Measurements from ENCODE around the gene SPTBN5.

Gene SPTBN5

GRCh38 chr15:41821831-41822230 is 72.0 kb downstream of the SPTBN5 start:
- DNase-seq = no peak

DNA sequence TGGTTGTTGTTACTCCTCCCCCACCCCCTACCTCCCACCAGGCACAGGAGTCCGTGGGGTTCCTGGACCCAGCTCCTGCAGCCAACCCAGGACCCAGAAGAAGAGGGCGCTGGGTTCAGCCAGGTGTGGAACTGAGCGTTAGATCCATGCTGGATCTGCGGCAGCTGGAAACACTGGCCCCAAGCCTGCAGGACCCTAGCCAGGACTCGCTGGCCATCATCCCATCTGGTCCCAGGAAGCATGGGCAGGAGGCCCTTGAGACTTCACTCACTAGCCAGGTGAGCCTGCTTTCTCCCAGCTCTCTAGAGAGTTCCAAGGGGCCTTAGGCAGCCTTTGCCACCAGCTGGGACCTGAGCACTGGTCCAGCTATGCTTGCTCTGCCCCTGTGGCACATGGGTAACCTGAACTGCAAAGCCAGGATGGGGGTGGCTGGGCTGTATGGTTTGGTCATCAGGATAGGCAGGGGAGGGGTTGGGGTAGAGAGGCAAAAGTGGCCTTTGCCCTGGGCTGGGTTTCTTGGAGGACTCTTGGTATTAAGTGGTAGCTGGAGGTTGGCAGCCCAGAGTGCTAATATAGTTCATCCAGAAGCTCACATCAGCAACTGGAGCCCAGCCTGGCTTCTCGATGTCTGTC is 72.9 kb downstream of the SPTBN5 start:
- no peak for DNase-seq

GRCh38 chr15:41819455-41820050 is 74.3 kb downstream of the SPTBN5 start:
- DNase-seq = no peak

DNA sequence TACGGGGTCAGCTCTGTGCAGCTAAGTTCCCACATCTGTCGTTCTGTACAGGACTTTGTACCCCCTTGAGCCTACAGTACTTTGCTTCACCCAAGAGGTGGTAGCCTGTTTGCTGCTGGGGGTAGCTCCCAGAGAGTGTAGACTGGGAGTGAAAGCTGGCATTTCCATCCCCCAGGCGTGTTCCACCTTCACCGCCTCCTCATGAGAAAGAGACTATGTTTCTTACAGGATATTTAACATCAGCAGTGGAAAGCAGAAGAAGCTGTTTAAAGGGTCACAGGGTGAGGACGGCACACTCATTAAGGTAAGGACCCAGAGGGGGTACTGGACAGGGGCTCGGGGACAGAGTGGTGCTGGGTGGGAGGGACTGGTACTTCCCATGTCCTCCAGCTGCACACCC is 76.1 kb downstream of the SPTBN5 start:
- no peak for DNase-seq

- no peak for DNase-seq
Measured at GRCh38 chr15:41817327-41817726, 76.5 kb downstream of the SPTBN5 start.

DNA sequence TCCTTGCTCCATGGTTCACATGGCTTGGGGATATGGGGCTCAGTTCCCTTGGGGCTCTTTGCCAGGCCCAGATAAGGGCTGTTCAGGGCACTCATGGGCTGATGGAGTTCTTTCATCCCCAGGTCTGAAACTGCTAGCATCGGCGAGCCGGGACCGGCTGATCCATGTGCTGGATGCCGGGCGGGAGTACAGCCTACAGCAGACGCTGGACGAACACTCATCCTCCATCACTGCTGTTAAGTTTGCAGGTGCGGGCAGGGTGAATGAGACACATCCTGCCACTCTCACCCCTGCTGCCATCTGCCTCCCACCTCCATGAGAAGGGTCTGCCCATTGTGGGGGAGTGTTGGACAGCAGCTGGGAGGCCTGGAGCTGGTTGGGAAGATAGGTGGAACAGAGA is 77.1 kb downstream of the SPTBN5 start:
- DNase-seq = no peak

DNA sequence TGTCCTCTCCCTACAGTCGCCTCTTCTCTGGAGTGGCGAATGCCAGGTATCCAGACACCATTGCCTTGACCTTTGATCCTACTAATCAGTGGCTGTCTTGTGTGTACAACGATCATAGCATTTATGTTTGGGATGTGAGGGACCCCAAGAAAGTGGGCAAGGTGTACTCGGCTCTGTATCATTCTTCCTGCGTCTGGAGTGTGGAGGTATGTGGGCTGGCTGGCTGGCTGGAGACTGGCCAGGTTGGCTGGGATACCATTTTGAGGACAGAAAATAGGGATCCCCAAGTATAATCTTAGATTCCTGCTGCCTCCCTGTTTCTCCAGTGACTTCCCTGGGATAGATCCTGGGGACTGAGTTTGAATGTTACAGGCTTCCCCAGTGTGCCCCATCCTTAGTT is 79.3 kb downstream of the SPTBN5 start:
- no peak for DNase-seq

GRCh38 chr15:41813426-41813825 is 80.4 kb downstream of the SPTBN5 start:
- no peak for DNase-seq

DNA sequence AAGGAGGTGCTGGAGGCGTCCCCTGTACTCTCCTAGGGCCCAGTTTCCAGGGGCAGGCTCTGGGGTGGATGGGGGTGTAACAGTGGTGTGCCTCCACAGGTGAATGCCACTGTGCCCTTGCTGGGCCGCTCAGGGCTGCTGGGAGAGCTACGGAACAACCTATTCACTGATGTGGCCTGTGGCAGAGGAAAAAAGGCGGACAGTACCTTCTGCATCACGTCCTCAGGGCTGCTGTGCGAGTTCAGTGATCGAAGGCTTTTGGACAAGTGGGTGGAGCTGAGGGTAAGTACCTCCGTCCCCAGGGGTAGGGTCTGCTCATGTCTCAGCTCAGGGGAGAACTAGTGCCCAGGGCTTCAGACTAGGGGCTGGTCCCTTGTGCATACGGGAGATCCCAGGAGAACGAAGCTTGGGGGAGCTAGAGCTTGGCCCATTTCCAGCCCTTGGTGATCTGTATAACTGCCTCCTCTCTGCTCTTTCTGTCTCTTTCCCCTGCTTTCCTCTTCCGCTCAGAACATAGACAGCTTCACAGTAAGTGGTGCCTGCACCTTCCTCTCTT is 81.0 kb downstream of the SPTBN5 start:
- no peak for DNase-seq

GRCh38 chr15:41811432-41812195 is 82.2 kb downstream of the SPTBN5 start:
- DNase-seq = peak; percentile 42

DNA sequence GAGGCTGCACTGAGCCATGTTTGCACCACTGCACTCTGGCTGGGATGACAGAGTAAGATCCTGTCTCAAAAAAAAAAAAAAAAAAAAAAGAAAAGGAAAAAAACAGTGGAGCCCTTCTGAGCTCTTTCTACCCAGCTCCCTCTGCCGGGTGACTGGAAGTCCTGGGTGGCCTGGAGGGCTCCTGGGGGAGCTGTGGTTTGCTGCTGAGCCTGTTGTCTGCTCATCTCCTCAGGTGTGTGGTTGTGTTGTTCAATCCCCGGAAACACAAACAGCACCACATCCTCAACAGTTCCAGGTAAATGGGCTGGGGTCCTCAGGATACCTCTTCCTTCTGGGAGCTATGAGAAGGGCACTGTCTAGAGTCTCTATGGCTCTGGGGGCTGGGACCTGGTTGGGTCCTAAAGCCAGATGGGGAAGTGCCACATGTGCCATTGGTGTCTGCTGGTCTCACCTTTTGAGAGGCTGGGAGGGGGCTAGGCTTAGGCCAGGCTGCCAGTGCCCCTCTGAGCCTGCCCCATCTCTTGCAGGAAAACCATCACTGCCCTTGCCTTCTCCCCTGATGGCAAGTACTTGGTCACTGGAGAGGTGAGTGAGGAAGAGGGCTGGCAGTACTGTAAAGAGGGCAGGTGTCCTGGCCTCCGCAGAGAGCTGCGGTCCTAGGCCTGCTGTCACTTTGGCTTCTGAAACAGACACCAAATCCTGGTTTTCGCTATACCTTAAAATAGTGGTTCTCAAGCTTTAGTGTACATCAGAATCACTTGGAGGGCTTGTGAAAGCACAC is 83.0 kb downstream of the SPTBN5 start:
- DNase-seq = no peak

DNA sequence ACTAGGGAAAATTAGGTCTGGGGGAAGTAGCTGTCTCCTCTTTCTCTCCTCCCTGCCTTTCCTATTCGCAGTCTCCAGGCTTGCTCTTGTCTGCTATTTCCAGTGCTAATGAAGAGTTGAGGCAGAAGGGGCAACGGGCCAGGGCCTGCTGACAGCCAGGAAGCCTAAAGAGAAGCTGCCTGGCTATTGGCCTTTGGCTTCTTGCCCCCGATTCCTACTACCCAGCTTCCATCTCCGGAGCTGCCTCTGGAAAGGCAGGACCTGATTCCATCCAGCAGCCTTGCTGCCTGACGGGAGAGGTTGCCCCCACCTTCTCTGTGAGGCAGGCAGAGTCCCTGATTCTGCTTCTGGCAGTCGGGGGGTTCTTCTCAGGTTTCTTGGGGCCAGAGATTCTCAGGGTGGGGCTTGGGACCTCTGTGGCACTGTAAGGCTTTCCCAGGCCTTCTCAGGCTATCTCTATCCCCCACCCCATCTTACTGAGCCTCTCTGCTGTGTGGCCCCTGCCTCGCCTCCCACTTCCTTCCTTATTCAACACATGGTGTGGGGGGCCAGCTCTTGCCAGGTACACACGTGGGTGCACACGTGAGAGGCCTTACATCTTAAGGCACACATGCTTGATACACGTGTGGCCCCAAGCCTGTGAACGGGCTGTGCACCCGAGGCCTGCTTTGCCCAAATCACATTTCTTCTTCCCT is 84.2 kb downstream of the SPTBN5 start:
- no peak for DNase-seq

- DNase-seq = no peak
Measured at GRCh38 chr15:41809121-41809520, 84.7 kb downstream of the SPTBN5 start.

GRCh38 chr15:41806291-41807181 is 87.3 kb downstream of the SPTBN5 start:
- DNase-seq = peak; percentile 1

- DNase-seq = no peak
Measured at GRCh38 chr15:41805711-41806110, 88.1 kb downstream of the SPTBN5 start.

GRCh38 chr15:41804916-41805666 is 88.8 kb downstream of the SPTBN5 start:
- DNase-seq = no peak

GRCh38 chr15:41804361-41804760 is 89.5 kb downstream of the SPTBN5 start:
- DNase-seq = no peak

GRCh38 chr15:41801850-41802455 is 91.9 kb downstream of the SPTBN5 start:
- no peak for DNase-seq

DNA sequence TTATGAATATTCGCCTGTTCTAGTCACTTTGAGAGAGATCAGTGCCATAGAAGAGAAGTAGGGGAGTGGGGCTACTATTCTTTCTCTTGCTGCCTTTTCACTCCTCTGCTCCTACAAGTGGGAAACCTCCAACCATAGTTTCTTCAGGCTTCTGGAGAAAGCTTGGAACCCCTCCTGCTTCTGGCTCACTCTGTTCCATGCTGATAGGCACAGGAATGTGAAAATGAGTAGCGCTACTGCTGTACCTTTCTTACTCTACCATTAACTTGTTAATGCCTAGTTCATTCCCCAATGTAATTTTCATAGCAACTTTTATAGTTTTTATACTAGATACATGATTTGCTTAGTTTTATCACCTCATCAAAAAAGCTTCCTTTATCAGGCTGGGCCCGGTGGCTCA is 92.7 kb downstream of the SPTBN5 start:
- DNase-seq = no peak

DNA sequence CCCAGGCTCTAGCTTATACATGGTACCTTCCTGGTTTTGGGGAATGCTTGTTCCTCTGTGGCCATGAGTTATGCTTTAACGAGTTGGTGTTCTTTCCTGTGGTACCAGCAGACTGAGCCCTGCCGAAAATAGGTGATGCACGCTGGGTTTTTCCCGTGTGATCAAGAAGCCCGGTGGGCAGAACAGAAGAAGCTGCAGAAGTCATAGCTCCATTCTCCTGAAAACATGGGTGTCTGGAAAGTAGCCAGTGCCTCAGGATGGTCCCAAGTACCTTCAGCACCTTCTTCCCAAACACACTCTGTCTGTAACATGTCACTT is 94.4 kb downstream of the SPTBN5 start:
- no peak for DNase-seq
